ENCODE measurements around the gene NES.

Gene NES

GRCh38 chr1:156706657-156707416, 29.6 kb upstream of the NES start:
- Histone ChIP-seq H3K4me3 (ENCODE audit: low read depth, low read length) (peak overlapping the region; percentile 70), H3K4me2 (ENCODE audit: low read length) (peak overlapping the region; percentile 88), H3K4me1 (peaks cover 16% of the 10 kb centered on the region), H3K9ac (no peak overlapping the region), H3K9me3 (ENCODE audit: control insufficient read depth, low read length) (no peaks in the 10 kb centered on the region), H3K27me3 (ENCODE audit: control insufficient read depth, insufficient read depth, low read length) (no peaks in the 10 kb centered on the region), H3K27ac (peak overlapping the region; percentile 68), H2AFZ (peak overlapping the region; percentile 87), H3K36me3 (ENCODE audit: control insufficient read depth, insufficient read depth, low read length) (no peaks in the 10 kb centered on the region), H3K79me2 (no peaks in the 10 kb centered on the region)
- TF ChIP-seq CTCF (IDR thresholded peaks at IDR 0.05) = no peak

- H3K27me3 ChIP-seq (ENCODE audit: control insufficient read depth, insufficient read depth, low read length) = no peaks in the 10 kb centered on the region
- H3K36me3 ChIP-seq (ENCODE audit: control insufficient read depth, insufficient read depth, low read length) = no peaks in the 10 kb centered on the region
- H3K9ac ChIP-seq = no peak overlapping the region
- peak; percentile 82 for TF ChIP-seq CTCF (IDR thresholded peaks at IDR 0.05)
- no peaks in the 10 kb centered on the region for H3K9me3 ChIP-seq (ENCODE audit: control insufficient read depth, low read length)
- peak overlapping the region; percentile 70 for H3K4me3 ChIP-seq (ENCODE audit: low read depth, low read length)
- H3K4me1 ChIP-seq = peaks cover 16% of the 10 kb centered on the region
- H3K79me2 ChIP-seq = no peaks in the 10 kb centered on the region
- H3K27ac ChIP-seq = peak overlapping the region; percentile 68
- peak overlapping the region; percentile 87 for H2AFZ ChIP-seq
- H3K4me2 ChIP-seq (ENCODE audit: low read length) = peak overlapping the region; percentile 88
Observed at GRCh38 chr1:156705918-156706656, 28.9 kb upstream of the NES start.

DNA sequence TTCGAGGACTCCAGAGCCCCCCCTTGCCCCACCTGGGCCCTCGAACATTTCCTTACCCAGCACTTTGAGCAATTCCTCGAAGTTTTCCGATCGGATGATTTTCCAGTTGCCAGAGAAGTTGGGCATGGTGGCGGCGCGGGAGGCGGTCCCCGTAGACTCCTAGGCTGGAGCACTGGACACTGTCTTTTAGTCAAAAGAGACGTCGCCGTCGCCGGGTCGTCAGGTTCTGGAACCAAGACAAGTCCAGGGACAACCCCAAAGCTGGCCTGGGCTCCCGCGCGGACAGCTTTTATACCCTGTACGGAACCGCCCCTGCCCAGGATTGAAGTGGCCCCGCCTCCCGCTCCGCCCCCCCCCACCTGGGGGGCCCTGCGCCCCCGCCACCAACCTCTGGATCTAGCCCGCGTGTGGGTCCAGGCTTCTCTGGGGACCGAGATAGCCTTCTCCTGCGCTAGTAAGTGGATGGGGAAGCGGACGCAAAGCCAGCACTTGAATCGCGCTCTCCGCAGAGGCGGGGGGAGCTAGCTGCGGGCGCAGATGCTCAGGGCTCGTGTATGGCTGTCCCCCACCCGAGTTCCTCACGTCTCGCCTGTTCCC, 28.2 kb upstream of the NES start, which contains the start of gene CRABP2:
Gene CRABP2, minus strand, starts transcription at position 263 of the 597 bp plus-strand sequence. Its CDS starts 137 bp downstream, at position 126.
- no peak within 1 kb of the TSS for H3K9ac ChIP-seq

DNA sequence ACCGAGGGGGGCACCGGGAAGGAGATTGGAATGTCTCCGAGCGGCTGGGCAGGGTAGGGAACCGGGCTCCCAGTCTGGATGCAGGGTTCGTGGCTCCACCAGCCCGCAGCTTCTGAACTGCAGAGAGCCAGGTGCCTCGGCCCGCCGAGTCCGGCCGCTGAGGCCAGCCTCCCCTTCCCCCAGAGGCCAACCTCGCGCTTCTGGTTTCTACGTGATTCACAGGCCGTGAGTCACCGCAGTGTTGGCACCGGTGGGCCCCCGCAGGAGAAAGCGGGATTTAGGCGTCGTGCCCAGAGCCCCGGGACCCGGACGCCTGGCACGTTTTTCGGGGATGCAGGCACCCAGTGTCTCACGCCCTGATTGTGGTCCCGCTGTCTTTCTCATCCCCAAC, 27.7 kb upstream of the NES start:
- Histone ChIP-seq H3K9ac (no peak overlapping the region), H3K79me2 (no peaks in the 10 kb centered on the region), H2AFZ (peak overlapping the region; percentile 87), H3K4me2 (ENCODE audit: low read length) (peak overlapping the region; percentile 88), H3K27me3 (ENCODE audit: control insufficient read depth, insufficient read depth, low read length) (no peaks in the 10 kb centered on the region), H3K27ac (peak overlapping the region; percentile 68), H3K4me3 (ENCODE audit: low read depth, low read length) (peak overlapping the region; percentile 70), H3K9me3 (ENCODE audit: control insufficient read depth, low read length) (no peaks in the 10 kb centered on the region), H3K4me1 (peaks cover 16% of the 10 kb centered on the region), H3K36me3 (ENCODE audit: control insufficient read depth, insufficient read depth, low read length) (no peaks in the 10 kb centered on the region)
- TF ChIP-seq CTCF (IDR thresholded peaks at IDR 0.05) = no peak

More for the DNA sequence above, 28.2 kb upstream of the NES start, which contains the start of gene CRABP2:
- Histone ChIP-seq H2AFZ (peak within 1 kb of the TSS; percentile 87), H3K36me3 (ENCODE audit: control insufficient read depth, insufficient read depth, low read length) (no peaks in the 10 kb centered on the region), H3K4me1 (peaks cover 16% of the 10 kb centered on the region), H3K4me3 (ENCODE audit: low read depth, low read length) (peak within 1 kb of the TSS; percentile 70), H3K27me3 (ENCODE audit: control insufficient read depth, insufficient read depth, low read length) (no peaks in the 10 kb centered on the region), H3K27ac (peak within 1 kb of the TSS; percentile 68), H3K9me3 (ENCODE audit: control insufficient read depth, low read length) (no peaks in the 10 kb centered on the region), H3K79me2 (no peaks in the 10 kb centered on the region), H3K4me2 (ENCODE audit: low read length) (peak within 1 kb of the TSS; percentile 88)
- no peak for TF ChIP-seq CTCF (IDR thresholded peaks at IDR 0.05)

Data from parathyroid adenoma (tissue), 2 donors.